Endothelial cell of umbilical vein (primary cell): ENCODE measurements around the gene TSPAN18. TPM values are rescaled to one million over a fixed set of nuclear protein-coding genes. Genes with fewer than 3 reads are reported as not detected.

Experiments
- BruUV-seq: library from RNA; stranded (reverse); fragments of 400-500 nt; replicated peaks from 2 replicates; lab custom pipeline; 2021; lab: Mats Ljungman, UMichigan
- CTCF ChIA-PET: fragments of 300-600, 350-600 bp; sonication (Branson Sonifier 250); formaldehyde crosslinking; loops from one replicate; lab custom pipeline; 2021; ENCODE audit warnings: antibody characterized with exemption, inconsistent platforms; lab: Charles Lee
- POLR2A ChIA-PET: fragments of 300-600, 350-600 bp; sonication (Branson Sonifier 250); formaldehyde crosslinking; loops from one replicate; lab custom pipeline; 2021; ENCODE audit warnings: antibody characterized with exemption, inconsistent platforms; lab: Charles Lee
- DNase-seq: peaks from one replicate; pipeline ENCODE4 v3.0.0-alpha.2; 2011; ENCODE audit warnings: low read depth, low spot score
- FAIRE-seq: peaks from 2 replicates; lab custom pipeline; 2011; peaks lifted over from hg19 to GRCh38; lab: Jason Lieb, UNC
- H2AFZ ChIP-seq: 2 replicates; pipeline ENCODE4 v1.6.0; 2012; ENCODE audit warnings: low read depth, low read length, control low read depth, inconsistent platforms
- H3K27ac ChIP-seq: 2 replicates; pipeline ENCODE4 v1.5.1; 2011; ENCODE audit warnings: low read depth, mild to moderate bottlenecking, control low read depth, low read length, moderate library complexity; ENCODE audit not compliant: insufficient read depth
- H3K27me3 ChIP-seq, 2 experiments: 2 replicates each; pipeline versions ENCODE4 v1.6.0 to v1.6.1; 2011; ENCODE audit warnings: low read length in 2 of 2, mixed read lengths in 1 of 2; ENCODE audit not compliant: control insufficient read depth in 2 of 2, insufficient read depth in 2 of 2
- H3K36me3 ChIP-seq, 2 experiments: 2 replicates in 1 of 2; 3 replicates in 1 of 2; pipeline ENCODE4 v1.5.1; 2011; ENCODE audit warnings: low read length in 2 of 2, mild to moderate bottlenecking in 1 of 2, moderate library complexity in 1 of 2; ENCODE audit not compliant: control insufficient read depth in 2 of 2, insufficient read depth in 2 of 2; ENCODE audit errors: extremely low read depth in 1 of 2
- H3K4me1 ChIP-seq: 3 replicates; pipeline ENCODE4 v1.5.1; 2011; ENCODE audit warnings: mild to moderate bottlenecking, low read length; ENCODE audit not compliant: control insufficient read depth, insufficient read depth; ENCODE audit errors: extremely low read depth
- H3K4me2 ChIP-seq: 2 replicates; pipeline ENCODE4 v1.6.1; 2011; ENCODE audit warnings: low read length, control low read depth, mixed read lengths; ENCODE audit not compliant: insufficient read depth
- H3K4me3 ChIP-seq, 3 experiments: fragments of 200-600 bp in 1 of 3; sonication (generic), shearing (Covaris generic) in 1 of 3; replicated peaks in 1 of 3; 2 replicates each; pipeline ENCODE4 v1.5.1; 2011 to 2016; ENCODE audit warnings: control low read depth in 3 of 3, low read length in 3 of 3, mild to moderate bottlenecking in 2 of 3, inconsistent platforms in 1 of 3, low read depth in 1 of 3, moderate library complexity in 1 of 3; ENCODE audit not compliant: insufficient read depth in 1 of 3
- H3K79me2 ChIP-seq: 2 replicates; pipeline ENCODE4 v1.6.0; 2012; ENCODE audit warnings: low read length, inconsistent platforms; ENCODE audit not compliant: control insufficient read depth, insufficient read depth
- H3K9ac ChIP-seq: replicated peaks from 2 replicates; pipeline ENCODE3; 2011; ENCODE audit warnings: low read length, control low read depth; ENCODE audit not compliant: insufficient read depth; ENCODE audit errors: extremely low read depth
- H3K9me1 ChIP-seq: replicated peaks from 3 replicates; pipeline ENCODE4 v1.6.0; 2011; ENCODE audit warnings: mild to moderate bottlenecking, low read length; ENCODE audit not compliant: control insufficient read depth, insufficient read depth; ENCODE audit errors: extremely low read depth
- H3K9me3 ChIP-seq: replicated peaks from 2 replicates; pipeline ENCODE4 v1.5.1; 2012; ENCODE audit warnings: low read length, inconsistent platforms; ENCODE audit not compliant: control insufficient read depth, insufficient read depth
- H4K20me1 ChIP-seq: replicated peaks from 2 replicates; pipeline ENCODE3; 2011; ENCODE audit warnings: mild to moderate bottlenecking, low read length; ENCODE audit not compliant: control insufficient read depth, insufficient read depth; ENCODE audit errors: extremely low read depth
- CTCF ChIP-seq, 2 donors: IDR thresholded peaks; 1 replicate in 1 of 2; 2 replicates in 1 of 2; pipeline ENCODE4 v1.5.1; 2011; ENCODE audit warnings: low read length in 2 of 2, mild to moderate bottlenecking in 2 of 2, moderate library complexity in 2 of 2, control low read depth in 1 of 2, inconsistent platforms in 1 of 2, low read depth in 1 of 2; ENCODE audit not compliant: insufficient read depth in 1 of 2; ENCODE audit errors: extremely low read depth in 1 of 2
- EZH2 ChIP-seq: IDR thresholded peaks from 2 replicates; pipeline ENCODE4 v1.6.1; 2012; ENCODE audit warnings: borderline replicate concordance, low read depth, mild to moderate bottlenecking, moderate library complexity, low read length, inconsistent platforms; ENCODE audit not compliant: severe bottlenecking
- FOS ChIP-seq: IDR thresholded peaks from 2 replicates; pipeline ENCODE4 v1.6.1; 2011; ENCODE audit warnings: mild to moderate bottlenecking, low read length, moderate library complexity, borderline replicate concordance; ENCODE audit not compliant: insufficient read depth
- GATA2 ChIP-seq: IDR thresholded peaks from 2 replicates; pipeline ENCODE4 v1.7.0; 2011; ENCODE audit warnings: low read depth, mild to moderate bottlenecking, moderate library complexity, mixed read lengths, low read length; ENCODE audit not compliant: insufficient read length, insufficient read depth
- JUN ChIP-seq: IDR thresholded peaks from 2 replicates; pipeline ENCODE4 v1.6.1; 2011; ENCODE audit warnings: borderline replicate concordance, low read depth; ENCODE audit not compliant: insufficient read length, insufficient read depth
- MAX ChIP-seq: IDR thresholded peaks from 2 replicates; pipeline ENCODE4 v1.6.1; 2011; ENCODE audit not compliant: insufficient read depth, insufficient read length
- MYC ChIP-seq: IDR thresholded peaks from one replicate; pipeline ENCODE4 v1.6.1; 2011; ENCODE audit warnings: mild to moderate bottlenecking, low read depth, low read length
- POLR2A ChIP-seq: IDR thresholded peaks from 2 replicates; pipeline ENCODE4 v1.6.1; 2012; ENCODE audit warnings: low read depth, mild to moderate bottlenecking, control low read depth, low read length
- POLR2AphosphoS5 ChIP-seq: IDR thresholded peaks from 2 replicates; pipeline ENCODE4 v1.6.1; 2012; ENCODE audit warnings: low read depth, mild to moderate bottlenecking, control low read depth, low read length, moderate library complexity; ENCODE audit not compliant: insufficient read depth
- dilution Hi-C: fragments of 300-500 bp; cut with MboI; formaldehyde crosslinking; loops from one replicate; pipeline ENCODE4 v1.15.0; 2019; ENCODE audit warnings: low sequenced_read_pairs; ENCODE audit not compliant: extremely low pct_ligation_motif_present
- intact Hi-C: fragments of 100-400 bp; cut with micrococcal nuclease; formaldehyde crosslinking; loops from one replicate; pipeline ENCODE4 v1.10.0; 2022
- polyA plus RNA-seq, 4 experiments: library from polyadenylated mRNA; depleted of rRNA in 3 of 4; stranded (reverse) in 3 of 4; unstranded in 1 of 4; fragments of >200 nt; gene quantifications; 2 replicates each; pipeline versions ENCODE4 v1.2.1 to v1.2.3, GENCODE V29; 2011 to 2012; ENCODE audit warnings: missing spikeins in 1 of 4
- total RNA-seq: library from RNA; stranded (reverse); gene quantifications from 2 replicates; pipeline ENCODE4 v1.2.3, GENCODE V29; 2021

The TSPAN18 gene
- total and polyA plus RNA-seq, 2 donors (not counting 3 experiments of a cell fraction or from before 2014, with no cell fraction given) = 32.2 to 118 TPM

GRCh38 chr11:44966694-44967093 lies 239.9 kb downstream of the TSPAN18 start:
- DNase-seq (no peak), FAIRE-seq (no peak)
- dilution Hi-C loops = no loop called here
- H2AFZ ChIP-seq = no peak overlapping the region
- peaks cover 0 to 3% of the 10 kb centered on the region in 2 experiments for H3K27me3 ChIP-seq
- H3K4me2 ChIP-seq = no peak overlapping the region
- H3K36me3 ChIP-seq = no peaks in the 10 kb centered on the region
- H3K9me1 ChIP-seq = no peaks in the 10 kb centered on the region
- no peak overlapping the region for H3K9ac ChIP-seq
- H3K9me3 ChIP-seq = no peaks in the 10 kb centered on the region
- intact Hi-C loops = no loop called here
- CTCF ChIA-PET = no interaction called here
- H3K79me2 ChIP-seq = no peaks in the 10 kb centered on the region
- H3K27ac ChIP-seq = no peak overlapping the region
- H4K20me1 ChIP-seq = no peaks in the 10 kb centered on the region
- H3K4me1 ChIP-seq = no peaks in the 10 kb centered on the region
- BruUV-seq = no TSS peak
- H3K4me3 ChIP-seq = no peak overlapping the region
- TF ChIP-seq JUN (no peak), EZH2 (no peak), MAX (no peak), FOS (no peak), GATA2 (no peak), CTCF (IDR thresholded peaks at IDR 0.05; ENCODE audit: extremely low read depth in 1 of 2, insufficient read depth in 1 of 2, low read depth in 1 of 2, low read length in 2 of 2) (no peak), POLR2A (no peak), POLR2AphosphoS5 (no peak), MYC (no peak)
- POLR2A ChIA-PET = no interaction called here
